Amniotic stem cell (primary cell): ENCODE results near the gene PSD4.

Experiments used
- DNase-seq: peaks from one replicate; lab custom pipeline; 2025; lab: John Stamatoyannopoulos, UW

PSD4 gene

GRCh38 chr2:113238871-113239839 lies 65.4 kb downstream of the PSD4 start:
- no peak for DNase-seq

- peak; percentile 68 for DNase-seq
Observed at GRCh38 chr2:113240150-113240914, 66.6 kb downstream of the PSD4 start.

- DNase-seq = peak; percentile 96
Observed at GRCh38 chr2:113240915-113241911, 67.4 kb downstream of the PSD4 start.

- no peak for DNase-seq
Observed at GRCh38 chr2:113242327-113242726, 68.6 kb downstream of the PSD4 start.

- no peak for DNase-seq
Observed at GRCh38 chr2:113245276-113245711, 71.5 kb downstream of the PSD4 start.

GRCh38 chr2:113246606-113247005 lies 72.8 kb downstream of the PSD4 start:
- DNase-seq = no peak

- DNase-seq = peak; percentile 35
Observed at GRCh38 chr2:113248997-113249770, 75.4 kb downstream of the PSD4 start.

GRCh38 chr2:113251118-113251517 lies 77.3 kb downstream of the PSD4 start:
- DNase-seq = no peak

GRCh38 chr2:113252047-113252590 lies 78.3 kb downstream of the PSD4 start:
- DNase-seq = no peak

GRCh38 chr2:113253453-113253852 lies 79.7 kb downstream of the PSD4 start:
- no peak for DNase-seq

- DNase-seq = no peak
Observed at GRCh38 chr2:113255140-113256070, 81.6 kb downstream of the PSD4 start.

GRCh38 chr2:113257516-113258264 lies 83.9 kb downstream of the PSD4 start:
- DNase-seq = no peak

GRCh38 chr2:113258471-113259147 lies 84.8 kb downstream of the PSD4 start:
- DNase-seq = no peak
